ENCODE measurements around the gene MLLT11.

Gene MLLT11

DNA sequence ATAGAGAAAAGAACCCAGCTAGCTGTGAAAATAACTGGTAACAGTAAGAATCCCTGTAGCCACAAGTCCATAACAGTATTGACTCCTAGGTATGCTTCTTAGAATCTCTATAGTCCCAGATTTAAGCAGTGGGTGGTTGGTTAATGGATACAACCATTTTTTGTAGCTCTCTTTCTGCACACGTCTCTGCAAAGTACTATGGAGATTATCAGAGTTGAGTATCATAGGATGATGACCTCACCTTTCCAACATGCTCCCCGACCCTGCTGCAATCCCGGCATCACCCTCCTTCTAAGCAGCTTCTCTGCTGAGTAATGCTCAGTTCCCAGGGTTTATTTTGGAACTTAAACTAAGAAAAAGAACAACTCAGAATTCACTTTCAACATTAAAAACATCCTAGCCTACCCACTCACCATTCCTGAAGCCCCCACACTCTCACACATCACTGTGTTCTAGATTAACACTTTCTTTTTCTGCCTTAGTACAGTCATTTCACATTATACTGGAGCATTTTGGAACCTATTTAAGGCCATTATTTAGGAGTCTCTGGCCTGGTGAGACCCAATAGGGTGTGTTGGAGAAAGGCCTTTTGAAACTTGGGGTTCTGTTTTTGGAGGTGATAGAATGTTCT, 2.7 kb downstream of the MLLT11 start:
- no peak for DNase-seq (ENCODE audit: low read depth)
- H3K4me3 ChIP-seq (ENCODE audit: control insufficient read depth, low read depth, low read length) = no peak overlapping the region

DNA sequence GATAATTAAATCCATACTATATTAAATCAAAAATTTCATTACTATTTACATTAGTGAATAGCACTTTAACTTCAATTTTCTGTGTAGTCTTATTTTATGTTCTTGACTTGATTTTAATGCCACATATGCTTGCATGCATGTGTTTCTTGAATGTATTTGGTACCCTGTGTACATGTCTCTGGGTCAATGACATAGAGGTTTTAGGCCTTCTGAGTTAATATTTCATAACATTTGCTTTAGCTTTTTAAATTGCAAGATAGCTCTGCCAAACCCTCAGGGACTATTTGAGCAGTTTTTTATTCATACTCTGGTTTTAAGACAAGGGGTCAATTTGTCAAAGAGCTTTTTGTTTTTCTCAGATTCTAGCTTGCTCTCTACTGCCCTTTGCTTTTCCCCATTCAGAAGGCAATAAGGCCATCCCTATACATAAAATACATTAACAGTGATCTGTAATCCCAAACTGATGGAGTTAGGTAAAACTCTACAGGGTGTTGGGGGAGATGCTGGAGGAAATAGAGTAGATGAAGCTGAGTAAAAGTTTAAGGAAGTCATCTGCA, 5.0 kb downstream of the MLLT11 start:
- TF ChIP-seq CTCF (IDR thresholded peaks at IDR 0.05; ENCODE audit: control insufficient read depth, insufficient read depth, low read depth, low read length, missing control alignments) = no peak
- DNase-seq (ENCODE audit: low read depth) = no peak
- H3K4me3 ChIP-seq (ENCODE audit: control insufficient read depth, low read depth, low read length) = no peak overlapping the region

More for the DNA sequence above, 2.7 kb downstream of the MLLT11 start:
- TF ChIP-seq CTCF (IDR thresholded peaks at IDR 0.05; ENCODE audit: control insufficient read depth, insufficient read depth, low read depth, low read length, missing control alignments) = no peak

GRCh38 chr1:151067185-151067584, 7.0 kb downstream of the MLLT11 start:
- no peak for DNase-seq (ENCODE audit: low read depth)

GRCh38 chr1:151069103-151069486, 8.9 kb downstream of the MLLT11 start:
- DNase-seq (ENCODE audit: low read depth) = no peak
- no peak overlapping the region for H3K4me3 ChIP-seq (ENCODE audit: control insufficient read depth, low read depth, low read length)

More at GRCh38 chr1:151067185-151067584, 7.0 kb downstream of the MLLT11 start:
- TF ChIP-seq CTCF (IDR thresholded peaks at IDR 0.05; ENCODE audit: control insufficient read depth, insufficient read depth, low read depth, low read length, missing control alignments) = no peak
- H3K4me3 ChIP-seq (ENCODE audit: control insufficient read depth, low read depth, low read length) = no peak overlapping the region

DNA sequence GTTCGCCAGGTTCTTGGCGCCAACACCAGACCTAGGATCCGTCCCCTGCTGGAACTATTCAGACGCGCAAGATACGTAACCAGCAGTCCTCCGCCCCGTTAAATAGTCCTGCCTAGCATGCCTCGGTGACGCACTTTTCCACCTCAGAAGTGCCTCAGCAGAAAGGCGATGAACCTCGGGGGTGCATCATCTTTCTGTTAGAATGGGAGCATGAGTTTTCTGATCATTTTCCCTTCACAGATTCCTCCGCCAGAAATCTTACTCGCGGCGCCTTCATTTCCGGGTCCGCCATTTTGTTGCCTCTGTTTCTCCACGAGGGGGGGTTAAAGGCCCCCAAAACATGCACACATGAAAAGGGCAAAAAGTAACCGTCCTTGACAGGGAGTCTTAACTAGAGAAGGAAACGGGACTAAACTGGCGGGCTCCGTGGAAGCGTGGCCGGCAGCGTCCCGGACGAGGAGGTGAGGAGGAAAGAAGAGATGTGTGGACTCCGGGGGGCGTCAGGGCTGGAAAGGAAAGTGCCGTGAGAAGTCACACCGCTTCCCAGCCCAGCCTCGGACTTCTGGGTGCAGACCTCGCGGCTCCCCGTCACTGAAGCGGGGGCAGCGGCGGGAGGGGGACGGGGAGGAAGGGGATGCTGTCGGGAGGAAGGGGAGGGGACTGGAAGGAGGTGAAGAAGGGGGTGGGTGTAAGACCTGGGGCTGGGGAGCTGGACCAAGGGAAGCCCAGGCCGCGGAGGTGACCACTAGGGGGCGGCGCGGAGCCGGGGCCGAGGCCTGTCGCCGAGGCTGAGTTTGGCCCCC, 10.5 kb downstream of the MLLT11 start, which contains the start of gene GABPB2:
GABPB2 (plus strand) TSS at position 288 of the 803 bp plus-strand sequence. CDS start 17,429 bp downstream, outside the sequence.
- peak; percentile 90 for TF ChIP-seq CTCF (IDR thresholded peaks at IDR 0.05; ENCODE audit: control insufficient read depth, insufficient read depth, low read depth, low read length, missing control alignments)
- H3K4me3 ChIP-seq (ENCODE audit: control insufficient read depth, low read depth, low read length) = peak within 1 kb of the TSS; percentile 57
- DNase-seq (ENCODE audit: low read depth) = peak; percentile 97

More at GRCh38 chr1:151069103-151069486, 8.9 kb downstream of the MLLT11 start:
- TF ChIP-seq CTCF (IDR thresholded peaks at IDR 0.05; ENCODE audit: control insufficient read depth, insufficient read depth, low read depth, low read length, missing control alignments) = no peak

GRCh38 chr1:151072224-151072623, 12.0 kb downstream of the MLLT11 start:
- H3K4me3 ChIP-seq (ENCODE audit: control insufficient read depth, low read depth, low read length) = no peak overlapping the region
- no peak for DNase-seq (ENCODE audit: low read depth)
- TF ChIP-seq CTCF (IDR thresholded peaks at IDR 0.05; ENCODE audit: control insufficient read depth, insufficient read depth, low read depth, low read length, missing control alignments) = no peak
